ENCODE data around the gene MICAL3. TPM values are rescaled to one million over a fixed set of nuclear protein-coding genes. Genes with fewer than 3 reads are reported as not detected.

Gene MICAL3
- total RNA-seq, 1 experiment from 2014 or later: 47.1 TPM

- POLR2A ChIA-PET: no interaction called here
- in situ Hi-C loops (cut with HindIII; ENCODE audit: low pct_unique_long_range_greater_than_20kb, low sequenced_read_pairs) (no loop called here), intact Hi-C loops (cut with micrococcal nuclease; ENCODE audit: unreplicated experiment) (no loop called here)
- Histone ChIP-seq H3K9me3 (ENCODE audit: control insufficient read depth, insufficient read depth, low read depth, low read length) (no peaks in the 10 kb centered on the region), H3K4me3 (ENCODE audit: low read depth in 2 of 2, low read length in 2 of 2) (no peak overlapping the region), H3K27me3 (ENCODE audit: control insufficient read depth, insufficient read depth, low read length) (no peaks in the 10 kb centered on the region), H3K36me3 (ENCODE audit: control insufficient read depth, insufficient read depth, low read length) (no peaks in the 10 kb centered on the region), H3K4me1 (ENCODE audit: control insufficient read depth, insufficient read depth, low read length) (no peaks in the 10 kb centered on the region), H3K27ac (ENCODE audit: low read length) (no peak overlapping the region)
- TF ChIP-seq CTCF (IDR thresholded peaks at IDR 0.05): no peak
- no peak for TF ChIP-seq TCF7L2 (IDR thresholded peaks at IDR 0.05; ENCODE audit: low read depth, low read length)
- no peak for TF ChIP-seq POLR2AphosphoS5 (IDR thresholded peaks at IDR 0.05; ENCODE audit: low read depth, low read length)
- TF ChIP-seq, protein P1, sequence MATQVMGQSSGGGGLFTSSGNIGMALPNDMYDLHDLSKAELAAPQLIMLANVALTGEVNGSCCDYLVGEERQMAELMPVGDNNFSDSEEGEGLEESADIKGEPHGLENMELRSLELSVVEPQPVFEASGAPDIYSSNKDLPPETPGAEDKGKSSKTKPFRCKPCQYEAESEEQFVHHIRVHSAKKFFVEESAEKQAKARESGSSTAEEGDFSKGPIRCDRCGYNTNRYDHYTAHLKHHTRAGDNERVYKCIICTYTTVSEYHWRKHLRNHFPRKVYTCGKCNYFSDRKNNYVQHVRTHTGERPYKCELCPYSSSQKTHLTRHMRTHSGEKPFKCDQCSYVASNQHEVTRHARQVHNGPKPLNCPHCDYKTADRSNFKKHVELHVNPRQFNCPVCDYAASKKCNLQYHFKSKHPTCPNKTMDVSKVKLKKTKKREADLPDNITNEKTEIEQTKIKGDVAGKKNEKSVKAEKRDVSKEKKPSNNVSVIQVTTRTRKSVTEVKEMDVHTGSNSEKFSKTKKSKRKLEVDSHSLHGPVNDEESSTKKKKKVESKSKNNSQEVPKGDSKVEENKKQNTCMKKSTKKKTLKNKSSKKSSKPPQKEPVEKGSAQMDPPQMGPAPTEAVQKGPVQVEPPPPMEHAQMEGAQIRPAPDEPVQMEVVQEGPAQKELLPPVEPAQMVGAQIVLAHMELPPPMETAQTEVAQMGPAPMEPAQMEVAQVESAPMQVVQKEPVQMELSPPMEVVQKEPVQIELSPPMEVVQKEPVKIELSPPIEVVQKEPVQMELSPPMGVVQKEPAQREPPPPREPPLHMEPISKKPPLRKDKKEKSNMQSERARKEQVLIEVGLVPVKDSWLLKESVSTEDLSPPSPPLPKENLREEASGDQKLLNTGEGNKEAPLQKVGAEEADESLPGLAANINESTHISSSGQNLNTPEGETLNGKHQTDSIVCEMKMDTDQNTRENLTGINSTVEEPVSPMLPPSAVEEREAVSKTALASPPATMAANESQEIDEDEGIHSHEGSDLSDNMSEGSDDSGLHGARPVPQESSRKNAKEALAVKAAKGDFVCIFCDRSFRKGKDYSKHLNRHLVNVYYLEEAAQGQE (IDR thresholded peaks at IDR 0.05; ENCODE audit: insufficient read depth in 1 of 2, low read depth in 2 of 2, low read length in 1 of 2): no peak
- TF ChIP-seq SIN3A (IDR thresholded peaks at IDR 0.05; ENCODE audit: borderline replicate concordance, insufficient read depth, low read depth, low read length): no peak
- BruUV-seq (replicated peaks): no TSS peak
- CTCF ChIA-PET: no interaction called here
- no peak for DNase-seq (ENCODE audit: low read depth, low spot score)
- no peak for ATAC-seq
Observed at GRCh38 chr22:17880468-17880867, 143.9 kb downstream of the MICAL3 start.

- no TSS peak for BruUV-seq (replicated peaks)
- intact Hi-C loops (cut with micrococcal nuclease; ENCODE audit: unreplicated experiment): no loop called here
- no peak for TF ChIP-seq TCF7L2 (IDR thresholded peaks at IDR 0.05; ENCODE audit: low read depth, low read length)
- TF ChIP-seq CTCF (IDR thresholded peaks at IDR 0.05): no peak
- Histone ChIP-seq H3K36me3 (ENCODE audit: control insufficient read depth, insufficient read depth, low read length) (no peaks in the 10 kb centered on the region), H3K4me1 (ENCODE audit: control insufficient read depth, insufficient read depth, low read length) (no peaks in the 10 kb centered on the region), H3K9me3 (ENCODE audit: control insufficient read depth, insufficient read depth, low read depth, low read length) (no peaks in the 10 kb centered on the region), H3K4me3 (ENCODE audit: low read depth in 2 of 2, low read length in 2 of 2) (no peak overlapping the region), H3K27me3 (ENCODE audit: control insufficient read depth, insufficient read depth, low read length) (no peaks in the 10 kb centered on the region), H3K27ac (ENCODE audit: low read length) (no peak overlapping the region)
- ATAC-seq (no peak), DNase-seq (ENCODE audit: low read depth, low spot score) (no peak)
- ChIA-PET POLR2A (no interaction called here), CTCF (no interaction called here)
- in situ Hi-C loops (cut with HindIII; ENCODE audit: low pct_unique_long_range_greater_than_20kb, low sequenced_read_pairs): no loop called here
Observed at GRCh38 chr22:17880020-17880419, 144.3 kb downstream of the MICAL3 start.

- ATAC-seq: no peak
- in situ Hi-C loops (cut with HindIII; ENCODE audit: low pct_unique_long_range_greater_than_20kb, low sequenced_read_pairs) (no loop called here), intact Hi-C loops (cut with micrococcal nuclease; ENCODE audit: unreplicated experiment) (no loop called here)
- TF ChIP-seq TCF7L2 (IDR thresholded peaks at IDR 0.05; ENCODE audit: low read depth, low read length): no peak
- TF ChIP-seq, protein P1 (IDR thresholded peaks at IDR 0.05; ENCODE audit: insufficient read depth in 1 of 2, low read depth in 2 of 2, low read length in 1 of 2): no peak
- no peak for TF ChIP-seq POLR2AphosphoS5 (IDR thresholded peaks at IDR 0.05; ENCODE audit: low read depth, low read length)
- TF ChIP-seq CTCF (IDR thresholded peaks at IDR 0.05): no peak
- no peak for TF ChIP-seq SIN3A (IDR thresholded peaks at IDR 0.05; ENCODE audit: borderline replicate concordance, insufficient read depth, low read depth, low read length)
- Histone ChIP-seq H3K27ac (ENCODE audit: low read length) (no peak overlapping the region), H3K27me3 (ENCODE audit: control insufficient read depth, insufficient read depth, low read length) (no peaks in the 10 kb centered on the region), H3K9me3 (ENCODE audit: control insufficient read depth, insufficient read depth, low read depth, low read length) (no peaks in the 10 kb centered on the region), H3K4me1 (ENCODE audit: control insufficient read depth, insufficient read depth, low read length) (no peaks in the 10 kb centered on the region), H3K4me3 (ENCODE audit: low read depth in 2 of 2, low read length in 2 of 2) (no peak overlapping the region), H3K36me3 (ENCODE audit: control insufficient read depth, insufficient read depth, low read length) (no peaks in the 10 kb centered on the region)
- CTCF ChIA-PET: no interaction called here
- POLR2A ChIA-PET: no interaction called here
- no TSS peak for BruUV-seq (replicated peaks)
- no peak for DNase-seq (ENCODE audit: low read depth, low spot score)
Observed at GRCh38 chr22:17878941-17879340, 145.4 kb downstream of the MICAL3 start.

Measured in Panc1 (cell line).